NCI-H2227 (cell line): ENCODE data around the gene GTF2A2.
"Not testable (repeated sequence)": the region's sequence is repeated elsewhere in the genome, so short reads cannot be mapped to it uniquely, and the experiment has no call there.

Source experiments
- DNase-seq: peaks from one replicate; lab custom pipeline; 2025; ENCODE audit not compliant: unreplicated experiment; lab: John Stamatoyannopoulos, UW

The GTF2A2 gene

GRCh38 chr15:59674361-59674877 is 17.1 kb upstream of the GTF2A2 start:
- no peak for DNase-seq

GRCh38 chr15:59668556-59668955 is 11.2 kb upstream of the GTF2A2 start:
- no peak for DNase-seq

GRCh38 chr15:59662260-59662659 is 4.9 kb upstream of the GTF2A2 start:
- no peak for DNase-seq

GRCh38 chr15:59659366-59659765 is 2.1 kb upstream of the GTF2A2 start:
- DNase-seq: no peak

GRCh38 chr15:59657635-59658125 is 365 bp upstream of the GTF2A2 start:
- no peak for DNase-seq

- DNase-seq: no peak
These were observed 3.3 kb downstream of the GTF2A2 start for GRCh38 chr15:59654046-59654445.

- no peak for DNase-seq
These were observed 7.7 kb downstream of the GTF2A2 start for GRCh38 chr15:59649603-59650002.

GRCh38 chr15:59647085-59647484 is 10.2 kb downstream of the GTF2A2 start:
- no peak for DNase-seq

- DNase-seq: no peak
These were observed 11.0 kb downstream of the GTF2A2 start for GRCh38 chr15:59646277-59646676.

GRCh38 chr15:59645812-59646211 is 11.5 kb downstream of the GTF2A2 start:
- DNase-seq: not testable (repeated sequence)

- DNase-seq: no peak
These were observed 12.6 kb downstream of the GTF2A2 start for GRCh38 chr15:59644756-59645155.

GRCh38 chr15:59642351-59642750 is 15.0 kb downstream of the GTF2A2 start:
- no peak for DNase-seq

GRCh38 chr15:59637507-59637906 is 19.8 kb downstream of the GTF2A2 start:
- DNase-seq: not testable (repeated sequence)

GRCh38 chr15:59636184-59636583 is 21.1 kb downstream of the GTF2A2 start:
- DNase-seq: no peak

- peak; percentile 2 for DNase-seq
These were observed 24.6 kb downstream of the GTF2A2 start for GRCh38 chr15:59632714-59633113.

- DNase-seq: peak; percentile 18
These were observed 35.0 kb downstream of the GTF2A2 start for GRCh38 chr15:59622289-59622688.

- no peak for DNase-seq
These were observed 38.9 kb downstream of the GTF2A2 start for GRCh38 chr15:59618406-59618805.

- no peak for DNase-seq
These were observed 40.9 kb downstream of the GTF2A2 start for GRCh38 chr15:59616379-59616778.

- DNase-seq: no peak
These were observed 41.7 kb downstream of the GTF2A2 start for GRCh38 chr15:59615661-59616060.

GRCh38 chr15:59614153-59614552 is 43.2 kb downstream of the GTF2A2 start:
- no peak for DNase-seq

GRCh38 chr15:59611276-59612260 is 45.7 kb downstream of the GTF2A2 start, which contains the start of gene GCNT3:
Gene GCNT3 (plus strand): TSS chr15:59611783. CDS start chr15:59618239, 6,456 bp downstream.
- DNase-seq: no peak
